MM.1S (cell line): Measurements from ENCODE around the gene CFB.

ENCODE experiments used
- DNase-seq: peaks from one replicate; pipeline ENCODE4 v3.0.0-alpha.2; 2015
- H2AFZ ChIP-seq: fragments of 300-600 bp; sonication (generic); 2 replicates; pipeline ENCODE4 v1.6.0; 2016; ENCODE audit warnings: antibody characterized with exemption, low read length
- H3F3A ChIP-seq: fragments of 300-600 bp; sonication (generic); 2 replicates; pipeline ENCODE4 v1.6.1; 2016; ENCODE audit warnings: mild to moderate bottlenecking, antibody characterized with exemption, low read length, moderate library complexity, mixed read lengths; ENCODE audit not compliant: insufficient read depth
- H3K27ac ChIP-seq: fragments of 300-600 bp; sonication (generic); 2 replicates; pipeline ENCODE4 v1.5.1; 2016; ENCODE audit warnings: mild to moderate bottlenecking, low read length
- H3K27me3 ChIP-seq: fragments of 300-600 bp; sonication (generic); replicated peaks from 2 replicates; pipeline ENCODE4 v1.6.0; 2016; ENCODE audit warnings: low read length; ENCODE audit not compliant: insufficient read depth
- H3K36me3 ChIP-seq: fragments of 300-600 bp; sonication (generic); replicated peaks from 2 replicates; pipeline ENCODE4 v1.6.1; 2016; ENCODE audit warnings: mild to moderate bottlenecking, low read length, mixed read lengths; ENCODE audit not compliant: insufficient read depth
- H3K4me1 ChIP-seq: fragments of 300-600 bp; sonication (generic); 2 replicates; pipeline ENCODE4 v1.6.1; 2016; ENCODE audit warnings: low read length, mixed read lengths
- H3K4me2 ChIP-seq: fragments of 300-600 bp; sonication (generic); 2 replicates; pipeline ENCODE4 v1.6.0; 2016; ENCODE audit warnings: low read depth, low read length
- H3K4me3 ChIP-seq: fragments of 300-600 bp; sonication (generic); 2 replicates; pipeline ENCODE4 v1.5.1; 2016; ENCODE audit warnings: low read length, mixed read lengths
- H3K79me2 ChIP-seq: fragments of 300-600 bp; sonication (generic); 2 replicates; pipeline ENCODE4 v1.6.1; 2016; ENCODE audit warnings: mixed run types, low read length, mixed read lengths
- H3K9ac ChIP-seq: fragments of 300-600 bp; sonication (generic); 2 replicates; pipeline ENCODE4 v1.6.1; 2016; ENCODE audit warnings: low read length, mixed read lengths
- H3K9me2 ChIP-seq: fragments of 300-600 bp; sonication (generic); replicated peaks from 2 replicates; pipeline ENCODE4 v1.6.1; 2016; ENCODE audit warnings: mild to moderate bottlenecking, low read length, mixed read lengths; ENCODE audit not compliant: insufficient read depth
- H3K9me3 ChIP-seq: fragments of 300-600 bp; sonication (generic); replicated peaks from 2 replicates; pipeline ENCODE4 v1.6.1; 2016; ENCODE audit warnings: mild to moderate bottlenecking, low read length, mixed read lengths; ENCODE audit not compliant: insufficient read depth
- H4K20me1 ChIP-seq: fragments of 300-600 bp; sonication (generic); 2 replicates; pipeline ENCODE4 v1.6.1; 2016; ENCODE audit warnings: mild to moderate bottlenecking, low read length, moderate library complexity, mixed read lengths; ENCODE audit not compliant: insufficient read depth
- CTCF ChIP-seq: fragments of 300-600 bp; sonication (generic); IDR thresholded peaks from 2 replicates; pipeline ENCODE4 v1.5.1; 2016; ENCODE audit warnings: antibody characterized with exemption, low read length, mixed read lengths
- EZH2 ChIP-seq: fragments of 300-600 bp; sonication (generic); optimal IDR thresholded peaks from 2 replicates; pipeline ENCODE3; 2017; ENCODE audit warnings: low read depth, mild to moderate bottlenecking, antibody characterized with exemption, low read length, mixed read lengths
- EZH2phosphoT487 ChIP-seq: fragments of 300-600 bp; sonication (generic); IDR thresholded peaks from 2 replicates; pipeline ENCODE4 v1.6.1; 2018; ENCODE audit warnings: antibody characterized with exemption, low read length

CFB gene

GRCh38 chr6:31968791-31969711, 23.2 kb downstream of the CFB start:
- Histone ChIP-seq H3K36me3 (no peaks in the 10 kb centered on the region), H3K79me2 (peaks cover 25% of the 10 kb centered on the region), H3K4me3 (no peak overlapping the region), H3K27me3 (no peaks in the 10 kb centered on the region), H3K9me2 (no peaks in the 10 kb centered on the region), H2AFZ (no peak overlapping the region), H4K20me1 (no peaks in the 10 kb centered on the region), H3K9me3 (no peaks in the 10 kb centered on the region), H3K27ac (no peak overlapping the region), H3K4me2 (no peak overlapping the region), H3K4me1 (peaks cover 6% of the 10 kb centered on the region; the same call in 1 of the 2 replicates), H3K9ac (no peak overlapping the region), H3F3A (peaks cover 11% of the 10 kb centered on the region)
- no peak for DNase-seq
- TF ChIP-seq EZH2phosphoT487 (no peak), EZH2 (no peak), CTCF (no peak)

- H3K27me3 ChIP-seq: no peaks in the 10 kb centered on the region
- no peak overlapping the region for H3K4me2 ChIP-seq
- no peak overlapping the region for H3K9ac ChIP-seq
- peaks cover 6% of the 10 kb centered on the region; the same call in 1 of the 2 replicates for H3K4me1 ChIP-seq
- no peak overlapping the region for H3K27ac ChIP-seq
- H3K9me3 ChIP-seq: no peaks in the 10 kb centered on the region
- no peak overlapping the region for H3K4me3 ChIP-seq
- TF ChIP-seq EZH2 (no peak), CTCF (no peak), EZH2phosphoT487 (no peak)
- H3K79me2 ChIP-seq: peaks cover 25% of the 10 kb centered on the region
- no peak for DNase-seq
- H3K9me2 ChIP-seq: no peaks in the 10 kb centered on the region
- H2AFZ ChIP-seq: no peak overlapping the region
- no peaks in the 10 kb centered on the region for H4K20me1 ChIP-seq
- H3K36me3 ChIP-seq: no peaks in the 10 kb centered on the region
- peaks cover 11% of the 10 kb centered on the region for H3F3A ChIP-seq
Observed at GRCh38 chr6:31969712-31970603, 24.1 kb downstream of the CFB start.

- Histone ChIP-seq H3K4me1 (peaks cover 6% of the 10 kb centered on the region; the same call in 1 of the 2 replicates), H3K79me2 (peaks cover 25% of the 10 kb centered on the region), H3K27ac (peak overlapping the region; percentile 89; the same call in 1 of the 2 replicates), H2AFZ (no peak overlapping the region), H3K36me3 (no peaks in the 10 kb centered on the region), H3K9ac (peak overlapping the region; percentile 94; the same call in 1 of the 2 replicates), H3F3A (peaks cover 11% of the 10 kb centered on the region), H3K9me2 (no peaks in the 10 kb centered on the region), H3K27me3 (no peaks in the 10 kb centered on the region), H3K4me3 (peak overlapping the region; percentile 88), H3K9me3 (no peaks in the 10 kb centered on the region), H4K20me1 (no peaks in the 10 kb centered on the region), H3K4me2 (peak overlapping the region; percentile 98)
- DNase-seq: no peak
- no peak for TF ChIP-seq EZH2
- no peak for TF ChIP-seq CTCF
- no peak for TF ChIP-seq EZH2phosphoT487
Observed at GRCh38 chr6:31970604-31971271, 24.8 kb downstream of the CFB start.
